Endothelial cell of umbilical vein (primary cell): ENCODE data around the gene S1PR4. TPM values are rescaled to one million over a fixed set of nuclear protein-coding genes. Genes with fewer than 3 reads are reported as not detected.

Experiments used
- BruUV-seq: library from RNA; stranded (reverse); fragments of 400-500 nt; replicated peaks from 2 replicates; lab custom pipeline; 2021; lab: Mats Ljungman, UMichigan
- CTCF ChIA-PET: fragments of 300-600, 350-600 bp; sonication (Branson Sonifier 250); formaldehyde crosslinking; loops from one replicate; lab custom pipeline; 2021; ENCODE audit warnings: antibody characterized with exemption, inconsistent platforms; lab: Charles Lee
- POLR2A ChIA-PET: fragments of 300-600, 350-600 bp; sonication (Branson Sonifier 250); formaldehyde crosslinking; loops from one replicate; lab custom pipeline; 2021; ENCODE audit warnings: antibody characterized with exemption, inconsistent platforms; lab: Charles Lee
- DNase-seq: peaks from one replicate; pipeline ENCODE4 v3.0.0-alpha.2; 2011; ENCODE audit warnings: low read depth, low spot score
- FAIRE-seq: peaks from 2 replicates; lab custom pipeline; 2011; peaks lifted over from hg19 to GRCh38; lab: Jason Lieb, UNC
- H2AFZ ChIP-seq: 2 replicates; pipeline ENCODE4 v1.6.0; 2012; ENCODE audit warnings: low read depth, low read length, control low read depth, inconsistent platforms
- H3K27ac ChIP-seq: 2 replicates; pipeline ENCODE4 v1.5.1; 2011; ENCODE audit warnings: low read depth, mild to moderate bottlenecking, control low read depth, low read length, moderate library complexity; ENCODE audit not compliant: insufficient read depth
- H3K27me3 ChIP-seq, 2 experiments: 2 replicates each; pipeline versions ENCODE4 v1.6.0 to v1.6.1; 2011; ENCODE audit warnings: low read length in 2 of 2, mixed read lengths in 1 of 2; ENCODE audit not compliant: control insufficient read depth in 2 of 2, insufficient read depth in 2 of 2
- H3K36me3 ChIP-seq, 2 experiments: 2 replicates in 1 of 2; 3 replicates in 1 of 2; pipeline ENCODE4 v1.5.1; 2011; ENCODE audit warnings: low read length in 2 of 2, mild to moderate bottlenecking in 1 of 2, moderate library complexity in 1 of 2; ENCODE audit not compliant: control insufficient read depth in 2 of 2, insufficient read depth in 2 of 2; ENCODE audit errors: extremely low read depth in 1 of 2
- H3K4me1 ChIP-seq: 3 replicates; pipeline ENCODE4 v1.5.1; 2011; ENCODE audit warnings: mild to moderate bottlenecking, low read length; ENCODE audit not compliant: control insufficient read depth, insufficient read depth; ENCODE audit errors: extremely low read depth
- H3K4me2 ChIP-seq: 2 replicates; pipeline ENCODE4 v1.6.1; 2011; ENCODE audit warnings: low read length, control low read depth, mixed read lengths; ENCODE audit not compliant: insufficient read depth
- H3K4me3 ChIP-seq, 3 experiments: fragments of 200-600 bp in 1 of 3; sonication (generic), shearing (Covaris generic) in 1 of 3; replicated peaks in 1 of 3; 2 replicates each; pipeline ENCODE4 v1.5.1; 2011 to 2016; ENCODE audit warnings: control low read depth in 3 of 3, low read length in 3 of 3, mild to moderate bottlenecking in 2 of 3, inconsistent platforms in 1 of 3, low read depth in 1 of 3, moderate library complexity in 1 of 3; ENCODE audit not compliant: insufficient read depth in 1 of 3
- H3K79me2 ChIP-seq: 2 replicates; pipeline ENCODE4 v1.6.0; 2012; ENCODE audit warnings: low read length, inconsistent platforms; ENCODE audit not compliant: control insufficient read depth, insufficient read depth
- H3K9ac ChIP-seq: replicated peaks from 2 replicates; pipeline ENCODE3; 2011; ENCODE audit warnings: low read length, control low read depth; ENCODE audit not compliant: insufficient read depth; ENCODE audit errors: extremely low read depth
- H3K9me1 ChIP-seq: replicated peaks from 3 replicates; pipeline ENCODE4 v1.6.0; 2011; ENCODE audit warnings: mild to moderate bottlenecking, low read length; ENCODE audit not compliant: control insufficient read depth, insufficient read depth; ENCODE audit errors: extremely low read depth
- H3K9me3 ChIP-seq: replicated peaks from 2 replicates; pipeline ENCODE4 v1.5.1; 2012; ENCODE audit warnings: low read length, inconsistent platforms; ENCODE audit not compliant: control insufficient read depth, insufficient read depth
- H4K20me1 ChIP-seq: replicated peaks from 2 replicates; pipeline ENCODE3; 2011; ENCODE audit warnings: mild to moderate bottlenecking, low read length; ENCODE audit not compliant: control insufficient read depth, insufficient read depth; ENCODE audit errors: extremely low read depth
- CTCF ChIP-seq, 2 donors: IDR thresholded peaks; 1 replicate in 1 of 2; 2 replicates in 1 of 2; pipeline ENCODE4 v1.5.1; 2011; ENCODE audit warnings: low read length in 2 of 2, mild to moderate bottlenecking in 2 of 2, moderate library complexity in 2 of 2, control low read depth in 1 of 2, inconsistent platforms in 1 of 2, low read depth in 1 of 2; ENCODE audit not compliant: insufficient read depth in 1 of 2; ENCODE audit errors: extremely low read depth in 1 of 2
- EZH2 ChIP-seq: IDR thresholded peaks from 2 replicates; pipeline ENCODE4 v1.6.1; 2012; ENCODE audit warnings: borderline replicate concordance, low read depth, mild to moderate bottlenecking, moderate library complexity, low read length, inconsistent platforms; ENCODE audit not compliant: severe bottlenecking
- FOS ChIP-seq: IDR thresholded peaks from 2 replicates; pipeline ENCODE4 v1.6.1; 2011; ENCODE audit warnings: mild to moderate bottlenecking, low read length, moderate library complexity, borderline replicate concordance; ENCODE audit not compliant: insufficient read depth
- GATA2 ChIP-seq: IDR thresholded peaks from 2 replicates; pipeline ENCODE4 v1.7.0; 2011; ENCODE audit warnings: low read depth, mild to moderate bottlenecking, moderate library complexity, mixed read lengths, low read length; ENCODE audit not compliant: insufficient read length, insufficient read depth
- JUN ChIP-seq: IDR thresholded peaks from 2 replicates; pipeline ENCODE4 v1.6.1; 2011; ENCODE audit warnings: borderline replicate concordance, low read depth; ENCODE audit not compliant: insufficient read length, insufficient read depth
- MAX ChIP-seq: IDR thresholded peaks from 2 replicates; pipeline ENCODE4 v1.6.1; 2011; ENCODE audit not compliant: insufficient read depth, insufficient read length
- MYC ChIP-seq: IDR thresholded peaks from one replicate; pipeline ENCODE4 v1.6.1; 2011; ENCODE audit warnings: mild to moderate bottlenecking, low read depth, low read length
- POLR2A ChIP-seq: IDR thresholded peaks from 2 replicates; pipeline ENCODE4 v1.6.1; 2012; ENCODE audit warnings: low read depth, mild to moderate bottlenecking, control low read depth, low read length
- POLR2AphosphoS5 ChIP-seq: IDR thresholded peaks from 2 replicates; pipeline ENCODE4 v1.6.1; 2012; ENCODE audit warnings: low read depth, mild to moderate bottlenecking, control low read depth, low read length, moderate library complexity; ENCODE audit not compliant: insufficient read depth
- dilution Hi-C: fragments of 300-500 bp; cut with MboI; formaldehyde crosslinking; loops from one replicate; pipeline ENCODE4 v1.15.0; 2019; ENCODE audit warnings: low sequenced_read_pairs; ENCODE audit not compliant: extremely low pct_ligation_motif_present
- intact Hi-C: fragments of 100-400 bp; cut with micrococcal nuclease; formaldehyde crosslinking; loops from one replicate; pipeline ENCODE4 v1.10.0; 2022
- polyA plus RNA-seq, 4 experiments: library from polyadenylated mRNA; depleted of rRNA in 3 of 4; stranded (reverse) in 3 of 4; unstranded in 1 of 4; fragments of >200 nt; gene quantifications; 2 replicates each; pipeline versions ENCODE4 v1.2.1 to v1.2.3, GENCODE V29; 2011 to 2012; ENCODE audit warnings: missing spikeins in 1 of 4
- total RNA-seq: library from RNA; stranded (reverse); gene quantifications from 2 replicates; pipeline ENCODE4 v1.2.3, GENCODE V29; 2021

The S1PR4 gene
- total and polyA plus RNA-seq, 2 donors (not counting 3 experiments of a cell fraction or from before 2014, with no cell fraction given) = 1.7 to 2.5 TPM

GRCh38 chr19:3157096-3157845 lies 21.3 kb upstream of the S1PR4 start:
- no peak for TF ChIP-seq POLR2A
- TF ChIP-seq FOS = no peak
- TF ChIP-seq MYC = no peak
- no peak for TF ChIP-seq CTCF (IDR thresholded peaks at IDR 0.05; ENCODE audit: extremely low read depth in 1 of 2, insufficient read depth in 1 of 2, low read depth in 1 of 2, low read length in 2 of 2)
- TF ChIP-seq MAX = no peak
- no peak for TF ChIP-seq POLR2AphosphoS5
- no peak for TF ChIP-seq GATA2
- TF ChIP-seq JUN = no peak
- no peak for TF ChIP-seq EZH2
- Histone ChIP-seq H3K36me3 (no peaks in the 10 kb centered on the region), H3K4me2 (no peak overlapping the region), H3K4me1 (peaks cover 19% of the 10 kb centered on the region), H3K4me3 (no peak overlapping the region), H3K27ac (no peak overlapping the region), H3K9me3 (no peaks in the 10 kb centered on the region), H3K27me3 (no peaks in the 10 kb centered on the region), H2AFZ (no peak overlapping the region), H4K20me1 (no peaks in the 10 kb centered on the region), H3K9ac (no peak overlapping the region), H3K79me2 (no peaks in the 10 kb centered on the region), H3K9me1 (no peaks in the 10 kb centered on the region)
- intact Hi-C loops = no loop called here
- CTCF ChIA-PET = interaction anchor here (1.0 to 10.1 kb wide), 3 partner anchors 17 to 31 kb away, joined by 3 to 177 read pairs (median 7); no protein-coding TSS in a partner anchor
- no TSS peak for BruUV-seq
- FAIRE-seq = no peak
- dilution Hi-C loops = no loop called here
- POLR2A ChIA-PET = no interaction called here
- DNase-seq = no peak
